GM18505 (cell line): ENCODE measurements around the gene LTBP1.

Source experiments
- ATAC-seq: cut with Tn5 transposase; IDR thresholded peaks from one replicate; pipeline ENCODE4 v1.9.1; 2021; ENCODE audit not compliant: unreplicated experiment
- POLR2A ChIP-seq: IDR thresholded peaks from 4 replicates; pipeline ENCODE4 v1.6.1; 2011; ENCODE audit warnings: borderline replicate concordance; ENCODE audit not compliant: insufficient read depth, insufficient read length; ENCODE audit errors: extremely low read depth

LTBP1 gene

DNA sequence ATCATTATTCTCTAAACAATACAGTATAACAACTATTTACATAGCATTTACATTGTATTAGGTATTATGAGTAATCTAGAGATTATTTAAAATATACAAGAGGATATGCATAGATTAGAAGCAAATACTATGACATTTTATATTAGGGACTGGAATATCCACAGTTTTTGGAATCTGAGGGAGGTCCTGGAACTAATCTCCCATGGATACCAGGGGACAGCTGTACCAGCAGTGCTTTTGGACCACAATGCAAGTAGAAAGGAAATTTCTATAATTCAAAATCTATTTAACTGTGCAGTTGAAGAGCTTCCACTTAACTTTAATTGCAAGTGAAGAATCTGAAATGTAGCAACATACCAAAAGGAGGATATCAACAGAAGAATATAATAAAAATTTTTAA is 120.8 kb downstream of the LTBP1 start:
- no peak for ATAC-seq
- no peak for TF ChIP-seq POLR2A

DNA sequence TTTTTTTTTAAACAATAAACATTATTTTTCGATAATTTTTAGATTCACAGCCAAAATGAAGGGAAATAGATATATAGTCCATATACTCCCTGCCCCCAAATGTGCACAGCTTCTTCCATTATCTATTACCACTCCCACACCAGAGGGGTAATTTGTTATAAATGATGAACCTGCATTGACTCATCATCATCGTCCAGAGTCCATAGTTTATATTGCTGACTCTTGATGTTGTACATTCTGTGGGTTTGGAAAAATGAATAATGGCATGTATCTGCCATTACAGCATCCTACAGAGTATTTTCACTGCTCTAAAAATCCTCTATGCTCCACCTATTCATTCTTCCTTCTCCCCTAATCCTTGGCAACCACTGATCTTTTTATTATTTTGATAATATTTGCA is 121.5 kb downstream of the LTBP1 start:
- TF ChIP-seq POLR2A, result no peak
- ATAC-seq, result no peak

DNA sequence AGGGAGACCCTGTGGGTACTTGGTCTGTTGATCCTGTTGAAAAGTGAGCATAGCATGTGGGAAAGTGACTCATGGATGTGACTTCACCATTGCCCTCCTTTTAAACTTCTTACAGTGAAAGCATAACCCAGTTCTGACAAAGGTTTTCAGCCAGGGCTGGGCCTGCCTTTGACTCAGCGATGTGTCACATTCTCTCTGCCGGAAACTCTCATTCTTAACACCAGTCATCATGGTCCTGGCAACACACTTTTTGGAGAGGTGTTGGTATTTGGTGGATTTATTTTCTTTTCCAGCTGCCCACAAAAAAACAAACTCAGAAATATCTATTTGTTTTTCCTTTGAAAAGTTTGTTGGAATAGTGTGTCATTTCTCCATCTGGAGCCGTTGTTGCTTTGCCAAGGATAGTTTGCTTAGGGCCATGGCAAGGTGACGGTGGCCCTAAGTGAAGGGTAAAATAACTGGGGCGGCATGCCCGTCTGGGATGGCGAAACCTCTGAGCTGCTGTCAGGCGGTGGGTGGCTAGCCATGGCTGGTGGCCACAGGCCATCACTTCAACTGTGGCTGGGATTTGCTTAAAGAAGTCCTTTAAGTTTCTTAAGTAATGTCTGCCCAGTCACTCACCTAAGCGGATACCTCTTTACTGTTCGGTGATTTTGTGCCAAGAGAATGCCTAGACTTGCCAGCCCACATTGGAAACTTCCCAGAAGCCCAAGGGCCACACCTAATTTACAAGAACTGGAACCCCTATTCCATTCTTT is 123.3 kb downstream of the LTBP1 start:
- TF ChIP-seq POLR2A, result no peak
- ATAC-seq, result no peak

DNA sequence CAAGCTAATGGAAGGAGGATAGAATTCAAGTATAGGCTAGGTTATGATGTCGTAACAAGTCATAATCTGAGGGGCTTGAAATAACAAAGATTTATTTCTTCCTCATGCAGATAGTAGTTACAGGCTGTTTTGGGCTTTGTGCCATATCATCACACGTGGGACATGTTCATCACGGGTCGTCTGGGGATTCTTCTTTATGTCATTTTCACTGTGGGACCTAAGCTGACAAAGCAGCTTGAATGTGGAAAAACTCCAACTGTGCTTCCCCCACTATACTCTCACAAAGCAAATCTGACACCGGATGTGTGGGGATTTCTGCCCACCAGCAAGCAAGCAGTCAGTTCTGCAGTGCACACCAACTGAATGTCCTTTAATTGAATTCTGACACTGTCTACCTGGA is 124.8 kb downstream of the LTBP1 start:
- no peak for ATAC-seq
- no peak for TF ChIP-seq POLR2A

DNA sequence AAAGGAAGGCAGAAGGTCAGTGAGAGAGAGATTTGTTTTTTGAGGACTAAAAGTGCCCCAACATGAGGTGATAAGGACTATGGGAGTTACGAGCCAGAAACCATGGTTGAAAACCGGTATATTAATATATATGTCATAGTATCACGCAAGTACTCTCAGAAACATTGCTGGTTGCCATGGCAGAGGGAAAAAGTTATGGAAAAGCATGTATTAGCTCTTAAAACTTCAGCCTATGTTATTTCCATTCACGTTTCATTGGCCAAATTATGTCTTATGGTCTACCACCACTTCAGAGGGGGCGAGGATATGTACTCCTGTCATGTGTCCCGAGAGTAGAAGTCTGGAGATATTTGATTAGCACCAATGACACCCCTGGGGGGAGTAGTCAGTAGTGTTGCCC is 125.9 kb downstream of the LTBP1 start:
- TF ChIP-seq POLR2A, result no peak
- ATAC-seq, result no peak

DNA sequence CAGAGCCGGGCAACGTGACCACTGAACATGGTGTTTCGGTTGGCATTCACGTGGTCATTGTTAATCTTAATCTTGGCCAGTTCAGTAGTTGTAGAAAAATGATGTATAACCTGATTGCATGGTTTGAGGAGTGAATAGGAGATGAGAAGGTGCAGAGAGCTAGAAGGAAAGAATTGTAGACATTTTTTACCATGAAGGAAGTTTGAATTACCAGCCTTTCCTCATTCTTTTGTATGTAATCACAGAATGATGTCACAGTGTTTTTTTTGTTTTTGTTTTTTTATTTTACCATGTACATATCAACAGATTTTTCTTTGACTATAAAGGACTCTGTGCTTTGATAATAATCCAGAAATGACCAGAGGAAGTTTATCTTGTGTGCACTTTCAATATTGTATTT is 126.3 kb downstream of the LTBP1 start:
- ATAC-seq, result no peak
- TF ChIP-seq POLR2A, result no peak

DNA sequence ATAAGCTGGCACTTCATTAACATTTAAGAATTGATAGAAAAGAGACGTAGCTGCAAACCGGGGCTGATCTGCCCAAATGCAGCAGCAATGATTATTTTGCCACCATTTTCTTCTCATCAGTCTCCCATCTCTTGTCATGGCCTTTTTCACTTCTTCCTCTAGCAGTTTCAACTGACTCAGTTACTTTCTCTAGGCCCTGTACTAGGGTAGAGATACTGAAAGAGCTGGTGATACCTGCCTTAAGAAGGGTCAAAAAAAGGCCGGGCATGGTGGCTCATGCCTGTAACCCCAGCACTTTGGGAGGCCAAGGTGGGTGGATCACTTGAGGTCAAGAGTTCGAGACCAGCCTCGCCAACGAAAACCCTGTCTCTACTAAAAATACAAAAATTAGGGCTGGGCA is 127.4 kb downstream of the LTBP1 start:
- no peak for TF ChIP-seq POLR2A
- ATAC-seq, result no peak

DNA sequence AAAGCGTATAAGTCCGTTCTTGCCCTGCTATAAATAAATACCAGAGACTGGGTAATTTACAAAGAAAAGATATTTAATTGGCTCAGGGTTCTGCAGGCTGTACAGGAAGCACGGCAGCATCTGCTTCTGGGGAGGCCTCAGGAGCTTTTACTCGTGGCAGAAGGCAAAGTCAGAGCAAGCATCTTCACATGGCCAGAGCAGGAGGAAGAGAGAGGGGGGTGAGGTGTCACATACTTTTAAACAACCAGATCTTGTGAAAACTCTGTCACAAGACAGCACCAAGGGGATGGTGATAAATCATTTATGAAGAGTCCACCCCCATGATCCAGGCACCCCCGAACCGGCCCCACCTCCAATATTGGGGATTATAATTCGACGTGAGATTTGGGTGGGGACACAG is 130.6 kb downstream of the LTBP1 start:
- no peak for ATAC-seq

DNA sequence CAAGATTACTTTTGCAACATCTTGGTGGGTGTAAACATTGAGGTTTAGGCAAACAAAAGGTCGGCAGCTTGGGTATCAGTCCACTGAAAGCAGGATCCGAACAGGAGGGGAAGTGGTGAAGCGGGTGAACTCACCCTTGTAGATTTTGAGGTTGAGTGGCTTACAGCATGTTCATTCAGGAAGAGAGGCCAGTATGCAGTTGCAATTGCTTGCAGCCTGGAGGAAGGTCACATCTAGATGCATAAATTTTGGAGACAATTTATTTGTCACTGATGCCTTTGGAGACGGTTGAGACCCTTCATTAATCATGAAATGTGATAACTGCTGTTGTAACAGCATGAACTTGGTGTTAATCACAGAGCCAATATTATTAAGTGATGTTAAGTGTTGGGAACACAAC is 131.1 kb downstream of the LTBP1 start:
- ATAC-seq, result no peak

More for the DNA sequence above, 130.6 kb downstream of the LTBP1 start:
- no peak for TF ChIP-seq POLR2A

DNA sequence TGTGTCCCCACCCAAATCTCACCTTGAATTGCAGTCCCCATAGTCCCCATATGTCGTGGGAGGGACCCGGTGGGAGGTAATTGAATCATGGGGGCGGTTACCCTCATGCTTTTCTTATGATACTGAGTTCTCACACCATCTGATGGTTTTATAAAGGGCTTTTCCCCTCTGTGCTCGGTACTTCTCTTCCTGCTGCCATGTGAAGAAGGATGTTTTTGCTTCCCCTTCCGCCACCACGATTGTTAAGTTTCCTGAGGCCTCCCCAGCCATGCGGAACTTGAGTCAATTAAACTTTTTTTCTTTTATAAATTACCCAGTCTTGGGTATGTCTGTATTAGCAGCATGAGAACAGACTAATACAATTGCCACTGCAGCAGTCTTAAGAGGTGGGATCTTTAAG is 134.9 kb downstream of the LTBP1 start:
- TF ChIP-seq POLR2A, result no peak
- no peak for ATAC-seq

More for the DNA sequence above, 131.1 kb downstream of the LTBP1 start:
- TF ChIP-seq POLR2A, result no peak

DNA sequence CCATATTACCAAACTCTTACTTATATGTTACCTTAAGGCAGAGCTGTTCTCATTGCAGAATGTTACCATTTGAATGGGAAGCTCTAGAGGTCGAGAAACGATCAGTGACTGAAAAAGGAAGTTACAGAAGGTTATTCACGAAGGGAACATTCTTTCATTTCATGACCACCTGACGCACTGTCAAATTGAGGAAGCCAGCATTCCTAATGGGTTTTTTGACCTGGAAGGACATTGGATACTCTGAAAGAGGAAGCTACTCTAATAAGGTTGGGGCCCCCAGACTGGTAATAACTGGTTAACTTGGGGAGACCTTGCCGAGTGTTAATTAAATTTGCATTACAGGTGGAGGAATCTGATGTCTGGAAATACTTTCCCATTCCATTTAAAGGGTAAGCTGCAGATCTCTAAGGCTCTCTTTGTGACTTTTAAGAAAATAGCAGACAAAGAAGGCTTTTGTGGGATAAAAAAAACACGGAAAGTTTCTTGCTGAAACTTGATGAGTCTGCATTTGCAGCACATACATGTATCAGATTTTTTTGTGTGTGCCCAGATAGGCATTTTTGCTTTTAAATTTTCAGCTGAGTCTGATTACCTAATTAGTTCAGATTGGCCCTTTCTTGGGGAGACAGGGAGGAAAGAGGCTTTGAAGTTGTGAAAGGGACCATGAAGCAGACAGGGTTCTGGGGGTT is 137.1 kb downstream of the LTBP1 start:
- no peak for TF ChIP-seq POLR2A

DNA sequence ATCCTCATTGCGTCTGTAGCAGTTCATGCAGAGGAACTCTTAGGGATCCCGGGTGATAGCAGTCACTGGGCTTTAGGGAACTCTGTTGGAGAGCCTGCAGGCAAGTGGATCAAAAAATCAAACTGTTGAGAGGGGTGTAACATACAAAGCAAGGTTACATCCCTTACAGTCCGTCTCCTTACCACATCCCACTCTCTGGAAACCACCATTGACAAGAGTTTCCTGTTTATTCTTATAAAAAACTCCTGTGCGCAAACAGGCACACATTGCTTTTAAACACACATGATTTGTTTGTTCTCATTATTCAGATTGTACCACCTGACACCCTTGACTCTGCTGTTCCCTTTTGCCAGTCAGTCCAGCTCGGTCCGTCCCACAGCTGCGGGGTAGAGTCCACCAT is 137.7 kb downstream of the LTBP1 start:
- TF ChIP-seq POLR2A, result no peak
- ATAC-seq, result no peak

More for the DNA sequence above, 137.1 kb downstream of the LTBP1 start:
- ATAC-seq, result no peak

DNA sequence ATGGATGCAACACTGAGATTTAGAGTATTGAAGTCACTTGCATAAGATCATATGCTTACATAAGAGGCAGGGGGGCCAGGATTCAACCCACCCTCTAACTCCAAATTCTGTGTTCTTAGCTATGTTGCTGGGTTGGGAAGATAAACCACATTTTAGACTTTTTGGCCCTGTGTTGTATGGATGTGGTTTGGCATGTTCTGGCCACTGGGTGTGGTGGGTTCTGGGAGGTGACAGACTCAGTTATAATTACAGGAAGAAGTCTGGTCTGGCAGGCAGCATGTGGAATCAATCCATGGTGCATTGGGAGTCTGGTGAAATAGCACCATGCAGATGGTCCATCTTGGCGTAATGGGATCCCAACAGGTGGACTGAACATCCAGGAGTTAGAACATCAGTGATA is 138.9 kb downstream of the LTBP1 start:
- no peak for ATAC-seq
- no peak for TF ChIP-seq POLR2A

DNA sequence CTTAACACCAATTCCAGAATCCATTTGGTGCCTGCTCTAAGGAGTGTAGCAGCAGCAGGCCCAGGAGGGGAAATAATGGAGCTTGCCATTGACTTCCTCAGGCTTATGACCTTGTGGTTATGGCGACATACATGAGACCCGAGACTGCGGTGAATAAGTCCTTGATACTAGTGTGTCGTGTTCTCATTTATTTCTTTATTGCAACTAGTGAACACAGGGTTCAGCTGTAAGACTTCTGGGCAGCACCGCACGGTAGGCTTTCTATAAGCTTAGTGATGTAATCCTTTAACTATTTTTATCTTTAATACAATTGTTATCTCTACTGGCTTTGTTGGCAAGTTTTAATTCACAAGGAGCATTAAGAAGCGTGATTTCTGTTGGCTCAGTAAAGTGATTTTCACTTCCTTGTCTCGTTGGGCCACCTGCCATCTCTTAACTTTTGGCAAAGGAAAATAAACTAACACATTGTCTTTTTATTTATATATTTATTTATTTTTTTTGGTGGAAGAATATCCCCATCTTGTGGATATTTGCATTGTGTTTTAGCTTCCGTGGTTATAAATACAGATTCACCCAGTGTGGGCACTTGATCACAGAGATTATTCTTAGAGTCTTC is 139.8 kb downstream of the LTBP1 start:
- TF ChIP-seq POLR2A, result no peak
- no peak for ATAC-seq
